ENCODE measurements around the gene COG7. TPM values are rescaled to one million over a fixed set of nuclear protein-coding genes. Genes with fewer than 3 reads are reported as not detected.
A peak's percentile ranks its signal among the peaks of the same experiment; 100 is the strongest.

COG7 gene
- total and polyA plus RNA-seq, 2 of the 13 experiments (the other 11 are each of a cell fraction or from before 2014, with no cell fraction given) = 12.6 to 54.5 TPM

DNA sequence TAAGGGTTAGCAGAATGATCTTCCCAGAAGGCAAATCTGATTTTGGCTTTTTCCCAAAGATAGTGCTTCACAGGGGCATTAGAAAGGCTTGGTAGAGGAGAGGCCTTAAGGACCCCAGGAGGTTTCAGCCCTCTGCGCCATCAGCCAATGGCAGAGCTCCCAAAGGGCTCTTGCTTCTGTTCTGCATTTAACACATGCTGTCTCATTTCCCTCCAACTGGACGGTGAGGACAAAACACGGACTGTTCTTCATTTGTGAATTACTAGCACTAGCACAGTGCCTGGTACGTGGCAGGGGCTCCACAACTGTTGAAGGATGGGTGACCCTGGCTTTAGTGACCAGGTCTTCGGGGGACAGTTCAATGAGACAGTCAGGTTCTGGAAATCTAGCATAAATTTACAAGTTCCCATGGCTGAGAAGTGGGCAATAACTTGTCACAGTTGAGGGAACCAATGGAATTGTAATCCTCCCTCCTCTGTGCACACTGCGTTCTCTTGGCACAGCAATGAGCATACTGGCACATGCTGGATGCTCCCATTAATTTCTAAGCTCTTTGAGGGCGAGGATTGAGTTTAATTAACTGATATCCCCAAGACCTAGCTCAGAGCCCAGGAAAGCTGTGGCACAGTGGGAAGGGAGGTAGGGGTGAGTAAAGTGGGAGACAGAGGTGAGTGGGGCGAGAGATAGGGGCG, 45.4 kb downstream of the COG7 start:
- Histone ChIP-seq H3K4me3 (replicated peaks in 1 of 3; ENCODE audit: insufficient read depth in 1 of 3, low read depth in 2 of 3, low read length in 3 of 3) (no peak overlapping the region), H3K4me2 (ENCODE audit: low read depth, low read length) (no peak overlapping the region), H3K9me3 (ENCODE audit: low read length) (no peaks in the 10 kb centered on the region), H3K4me1 (ENCODE audit: insufficient read depth, low read length) (no peaks in the 10 kb centered on the region), H3K9ac (ENCODE audit: insufficient read depth, low read depth, low read length) (no peak overlapping the region), H4K20me1 (ENCODE audit: insufficient read depth, low read length) (no peaks in the 10 kb centered on the region), H3K36me3 (replicated peaks in 1 of 2; ENCODE audit: control insufficient read depth in 1 of 2, insufficient read depth in 2 of 2, low read length in 2 of 2) (peaks cover 32 to 71% of the 10 kb centered on the region in 2 experiments), H3K79me2 (ENCODE audit: insufficient read depth, low read length) (no peaks in the 10 kb centered on the region), H2AFZ (ENCODE audit: low read length) (no peak overlapping the region), H3K27ac (ENCODE audit: extremely low read length, insufficient read depth, low read length) (no peak overlapping the region), H3K27me3 (ENCODE audit: control insufficient read depth in 1 of 2, insufficient read depth in 2 of 2, low read length in 2 of 2) (no peaks in the 10 kb centered on the region)
- in situ Hi-C loops (cut with HindIII; ENCODE audit: extremely low pct_ligation_motif_present, low pct_unique_long_range_greater_than_20kb) (no loop called here), intact Hi-C loops (cut with micrococcal nuclease; ENCODE audit: unreplicated experiment) (no loop called here)
- 97% methylated on average over 9 of the region's 9 CpGs for WGBS (ENCODE audit: low lambda C conversion rate)
- ATAC-seq (no peak), DNase-seq (ENCODE audit: low spot score) (no peak), FAIRE-seq (no peak)
- ChIA-PET POLR2A (no interaction called here), CTCF (ENCODE audit: low intra/inter-chr PET ratio, low total read pairs) (no interaction called here)
- BruUV-seq (replicated peaks) = no TSS peak
- TF ChIP-seq MTA1 (CRISPR knock-in tag; IDR thresholded peaks at IDR 0.05; ENCODE audit: borderline replicate concordance) = no peak
- 0 out of 2 replicates have a peak, but pooled peaks have one; percentile 22 for TF ChIP-seq NFIB (CRISPR knock-in tag; IDR thresholded peaks at IDR 0.05; ENCODE audit: borderline replicate concordance)
- TF ChIP-seq NFYC (CRISPR knock-in tag; IDR thresholded peaks at IDR 0.05) = no peak

DNA sequence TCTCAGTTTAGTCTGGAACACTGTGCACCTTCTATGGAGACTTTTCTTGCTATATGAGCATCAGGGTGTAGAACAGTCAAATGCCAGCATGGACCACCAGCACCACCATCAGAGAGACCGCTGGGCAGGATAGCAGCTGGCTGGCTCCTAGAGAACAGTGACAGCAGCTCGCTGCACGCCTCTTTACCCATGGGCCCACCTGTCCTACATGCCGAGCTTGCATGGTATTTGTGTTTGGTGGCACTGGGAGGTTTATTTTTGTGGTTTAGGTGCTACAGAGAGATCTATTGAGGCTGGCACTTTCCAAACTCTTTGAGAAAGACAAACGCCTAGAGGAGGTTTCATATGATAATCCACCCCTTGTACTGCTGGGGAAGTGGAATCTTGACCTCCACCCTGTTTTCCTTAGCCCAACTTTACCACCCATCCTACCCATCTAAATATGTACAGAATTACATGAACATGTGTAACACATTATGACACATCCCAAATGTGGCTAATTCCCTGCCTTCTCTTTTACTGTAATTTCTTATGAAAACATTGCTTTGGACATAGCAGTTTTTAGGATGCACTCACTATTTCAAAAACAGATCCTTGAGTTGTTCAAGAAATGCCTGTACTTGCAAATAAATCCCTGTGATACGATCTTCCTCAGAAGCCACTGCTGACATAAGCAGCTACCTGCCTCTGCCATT, 46.3 kb downstream of the COG7 start:
- no peaks in the 10 kb centered on the region for H3K4me1 ChIP-seq (ENCODE audit: insufficient read depth, low read length)
- H3K9me3 ChIP-seq (ENCODE audit: low read length) = no peaks in the 10 kb centered on the region
- H3K4me3 ChIP-seq (replicated peaks in 1 of 3; ENCODE audit: insufficient read depth in 1 of 3, low read depth in 2 of 3, low read length in 3 of 3) = no peak overlapping the region
- ChIA-PET POLR2A (no interaction called here), CTCF (ENCODE audit: low intra/inter-chr PET ratio, low total read pairs) (no interaction called here)
- FAIRE-seq (no peak), ATAC-seq (no peak), DNase-seq (ENCODE audit: low spot score) (no peak)
- H3K36me3 ChIP-seq (replicated peaks in 1 of 2; ENCODE audit: control insufficient read depth in 1 of 2, insufficient read depth in 2 of 2, low read length in 2 of 2) = peaks cover 29 to 71% of the 10 kb centered on the region in 2 experiments
- no peak overlapping the region for H3K4me2 ChIP-seq (ENCODE audit: low read depth, low read length)
- H3K9ac ChIP-seq (ENCODE audit: insufficient read depth, low read depth, low read length) = no peak overlapping the region
- WGBS (ENCODE audit: low lambda C conversion rate) = 95% methylated on average over 6 of the region's 6 CpGs
- H3K79me2 ChIP-seq (ENCODE audit: insufficient read depth, low read length) = no peaks in the 10 kb centered on the region
- intact Hi-C loops (cut with micrococcal nuclease; ENCODE audit: unreplicated experiment) (no loop called here), in situ Hi-C loops (cut with HindIII; ENCODE audit: extremely low pct_ligation_motif_present, low pct_unique_long_range_greater_than_20kb) (no loop called here)
- H2AFZ ChIP-seq (ENCODE audit: low read length) = no peak overlapping the region
- no peaks in the 10 kb centered on the region for H4K20me1 ChIP-seq (ENCODE audit: insufficient read depth, low read length)
- H3K27ac ChIP-seq (ENCODE audit: extremely low read length, insufficient read depth, low read length) = no peak overlapping the region
- BruUV-seq (replicated peaks) = no TSS peak
- TF ChIP-seq SIX4 (CRISPR knock-in tag; IDR thresholded peaks at IDR 0.05) = no peak
- TF ChIP-seq ZSCAN22 (CRISPR knock-in tag; IDR thresholded peaks at IDR 0.05) = no peak
- no peak for TF ChIP-seq MYNN (CRISPR knock-in tag; IDR thresholded peaks at IDR 0.05; ENCODE audit: low read depth)
- TF ChIP-seq TOE1 (CRISPR knock-in tag; IDR thresholded peaks at IDR 0.05) = no peak
- no peak for TF ChIP-seq SRSF4 (IDR thresholded peaks at IDR 0.05; ENCODE audit: low read depth, low read length, poor library complexity, severe bottlenecking)
- TF ChIP-seq, protein P1, sequence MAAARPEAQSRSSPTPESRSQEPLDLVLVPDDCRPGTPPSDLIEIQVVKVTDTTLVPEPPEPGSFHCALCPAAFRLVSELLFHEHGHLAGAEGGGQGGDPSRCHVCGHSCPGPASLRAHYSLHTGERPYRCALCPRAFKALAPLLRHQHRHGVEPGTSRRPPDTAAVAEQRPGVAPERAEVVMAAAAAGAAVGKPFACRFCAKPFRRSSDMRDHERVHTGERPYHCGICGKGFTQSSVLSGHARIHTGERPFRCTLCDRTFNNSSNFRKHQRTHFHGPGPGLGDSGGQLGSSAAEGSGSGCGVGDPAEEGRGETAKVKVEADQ (CRISPR knock-in tag; IDR thresholded peaks at IDR 0.05; ENCODE audit: borderline replicate concordance) = no peak
- no peaks in the 10 kb centered on the region for H3K27me3 ChIP-seq (ENCODE audit: control insufficient read depth in 1 of 2, insufficient read depth in 2 of 2, low read length in 2 of 2)

All from HepG2 (cell line).